ENCODE measurements around the gene ZSCAN31.

DNA sequence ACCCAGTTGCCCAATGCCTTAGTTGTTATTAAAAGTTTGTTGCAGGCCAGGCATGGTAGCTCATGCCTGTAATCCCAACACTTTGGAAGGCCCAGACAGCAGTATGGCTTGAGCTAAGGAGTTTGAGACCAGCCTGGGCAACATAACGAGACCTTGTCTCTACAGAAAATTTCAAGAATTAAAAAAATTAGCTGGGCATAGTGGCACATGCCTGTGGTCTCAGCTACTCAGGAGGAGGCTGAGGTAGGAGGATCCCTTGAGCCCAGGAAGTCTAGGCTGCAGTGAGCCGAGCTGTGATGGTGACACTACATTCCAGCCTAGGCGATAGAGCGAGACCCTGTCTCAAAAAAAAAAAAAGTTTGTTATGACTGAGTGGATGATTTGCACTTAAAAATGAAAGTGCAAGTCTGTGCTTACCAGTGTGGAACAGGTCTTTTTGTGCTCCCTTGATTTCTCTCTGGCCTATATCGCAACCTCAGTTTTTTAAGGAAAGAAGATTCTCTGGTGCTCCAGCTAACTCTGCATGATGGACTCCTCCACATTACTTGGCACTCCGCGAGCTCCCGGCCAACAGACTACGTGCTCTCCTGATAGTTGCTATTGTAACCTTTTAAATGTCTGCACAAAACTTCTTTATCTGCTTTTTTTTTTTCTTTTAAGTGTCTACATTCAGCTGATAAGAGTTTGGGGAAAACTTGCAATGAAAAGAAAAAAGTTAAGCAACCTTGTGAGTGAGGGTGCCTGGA is 35.9 kb upstream of the ZSCAN31 start:
- TF ChIP-seq, protein P1, sequence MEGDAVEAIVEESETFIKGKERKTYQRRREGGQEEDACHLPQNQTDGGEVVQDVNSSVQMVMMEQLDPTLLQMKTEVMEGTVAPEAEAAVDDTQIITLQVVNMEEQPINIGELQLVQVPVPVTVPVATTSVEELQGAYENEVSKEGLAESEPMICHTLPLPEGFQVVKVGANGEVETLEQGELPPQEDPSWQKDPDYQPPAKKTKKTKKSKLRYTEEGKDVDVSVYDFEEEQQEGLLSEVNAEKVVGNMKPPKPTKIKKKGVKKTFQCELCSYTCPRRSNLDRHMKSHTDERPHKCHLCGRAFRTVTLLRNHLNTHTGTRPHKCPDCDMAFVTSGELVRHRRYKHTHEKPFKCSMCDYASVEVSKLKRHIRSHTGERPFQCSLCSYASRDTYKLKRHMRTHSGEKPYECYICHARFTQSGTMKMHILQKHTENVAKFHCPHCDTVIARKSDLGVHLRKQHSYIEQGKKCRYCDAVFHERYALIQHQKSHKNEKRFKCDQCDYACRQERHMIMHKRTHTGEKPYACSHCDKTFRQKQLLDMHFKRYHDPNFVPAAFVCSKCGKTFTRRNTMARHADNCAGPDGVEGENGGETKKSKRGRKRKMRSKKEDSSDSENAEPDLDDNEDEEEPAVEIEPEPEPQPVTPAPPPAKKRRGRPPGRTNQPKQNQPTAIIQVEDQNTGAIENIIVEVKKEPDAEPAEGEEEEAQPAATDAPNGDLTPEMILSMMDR (IDR thresholded peaks at IDR 0.05), result no peak
- no peak for TF ChIP-seq ZFX (IDR thresholded peaks at IDR 0.05; ENCODE audit: borderline replicate concordance)
